Trophoblast cell (in vitro differentiated cells and primary cell): ENCODE measurements around the gene YIF1B.

Source experiments
- DNase-seq, 2 donors: peaks; one replicate each; pipeline ENCODE4 v3.0.0-alpha.2; 2016
- H2AFZ ChIP-seq: 2 replicates; pipeline ENCODE4 v1.6.1; 2013; ENCODE audit warnings: low read length, moderate library complexity, mild to moderate bottlenecking; ENCODE audit not compliant: insufficient read depth, poor library complexity
- H2AK5ac ChIP-seq: 2 replicates; pipeline ENCODE4 v1.6.1; 2013; ENCODE audit warnings: mild to moderate bottlenecking, low read length
- H2BK120ac ChIP-seq: 2 replicates; pipeline ENCODE4 v1.6.1; 2013; ENCODE audit warnings: low read length, mild to moderate bottlenecking, moderate library complexity; ENCODE audit not compliant: insufficient read depth, poor library complexity
- H2BK12ac ChIP-seq: 2 replicates; pipeline ENCODE4 v1.6.1; 2013; ENCODE audit warnings: mild to moderate bottlenecking, low read length, moderate library complexity
- H2BK5ac ChIP-seq: 2 replicates; pipeline ENCODE4 v1.6.1; 2013; ENCODE audit warnings: low read length, low read depth, moderate library complexity, mild to moderate bottlenecking; ENCODE audit not compliant: poor library complexity
- H3K14ac ChIP-seq: 2 replicates; pipeline ENCODE4 v1.6.1; 2013; ENCODE audit warnings: mild to moderate bottlenecking, low read length
- H3K18ac ChIP-seq: 2 replicates; pipeline ENCODE4 v1.6.1; 2013; ENCODE audit warnings: mild to moderate bottlenecking, low read length
- H3K23ac ChIP-seq: 2 replicates; pipeline ENCODE4 v1.6.1; 2013; ENCODE audit warnings: low read length
- H3K27ac ChIP-seq: 2 replicates; pipeline ENCODE4 v1.5.1; 2013; ENCODE audit warnings: low read depth, mild to moderate bottlenecking, inconsistent platforms, low read length, moderate library complexity
- H3K27me3 ChIP-seq: 2 replicates; pipeline ENCODE4 v1.6.1; 2013; ENCODE audit warnings: inconsistent platforms, mild to moderate bottlenecking, low read length, moderate library complexity; ENCODE audit not compliant: insufficient read depth
- H3K36me3 ChIP-seq, 2 experiments: 1 replicate in 1 of 2; 2 replicates in 1 of 2; pipeline ENCODE4 v1.6.1; 2013; ENCODE audit warnings: low read length in 2 of 2, mild to moderate bottlenecking in 2 of 2, moderate library complexity in 1 of 2; ENCODE audit not compliant: insufficient read depth in 2 of 2, control insufficient read depth in 1 of 2
- H3K4ac ChIP-seq: 2 replicates; pipeline ENCODE4 v1.6.1; 2013; ENCODE audit warnings: low read depth, mild to moderate bottlenecking, low read length, moderate library complexity
- H3K4me1 ChIP-seq, 2 experiments: 1 replicate in 1 of 2; 2 replicates in 1 of 2; pipeline ENCODE4 v1.6.1; 2013; ENCODE audit warnings: low read length in 2 of 2, mild to moderate bottlenecking in 2 of 2, moderate library complexity in 1 of 2; ENCODE audit not compliant: insufficient read depth in 2 of 2, control insufficient read depth in 1 of 2
- H3K4me2 ChIP-seq: 2 replicates; pipeline ENCODE4 v1.6.1; 2013; ENCODE audit warnings: inconsistent platforms, mild to moderate bottlenecking, low read length, moderate library complexity
- H3K4me3 ChIP-seq: 2 replicates; pipeline ENCODE4 v1.5.1; 2013; ENCODE audit warnings: mild to moderate bottlenecking, low read depth, low read length, inconsistent platforms
- H3K79me1 ChIP-seq: one replicate; pipeline ENCODE4 v1.6.1; 2013; ENCODE audit warnings: low read length
- H3K79me2 ChIP-seq: 2 replicates; pipeline ENCODE4 v1.6.1; 2013; ENCODE audit warnings: low read length, mild to moderate bottlenecking; ENCODE audit not compliant: control insufficient read depth, insufficient read depth, poor library complexity
- H3K9ac ChIP-seq: 2 replicates; pipeline ENCODE4 v1.6.1; 2013; ENCODE audit warnings: mild to moderate bottlenecking, low read length
- H3K9me3 ChIP-seq: 2 replicates; pipeline ENCODE4 v1.6.1; 2013; ENCODE audit warnings: low read depth, mild to moderate bottlenecking, control low read depth, inconsistent platforms, low read length; ENCODE audit not compliant: insufficient read depth
- H4K12ac ChIP-seq: 2 replicates; pipeline ENCODE4 v1.6.1; 2013; ENCODE audit warnings: low read depth, mild to moderate bottlenecking, low read length, moderate library complexity
- H4K8ac ChIP-seq: 2 replicates; pipeline ENCODE4 v1.6.1; 2013; ENCODE audit warnings: low read depth, mild to moderate bottlenecking, low read length, moderate library complexity
- H4K91ac ChIP-seq: one replicate; pipeline ENCODE4 v1.6.1; 2013; ENCODE audit warnings: low read depth, mild to moderate bottlenecking, low read length, moderate library complexity
- WGBS: extraction: QIAGEN DNeasy Blood & Tissue Kit; methylation state at CpG from one replicate; pipeline ENCODE4 v1.1.7; 2013; ENCODE audit warnings: missing lambda C conversion rate; ENCODE audit not compliant: insufficient read length, insufficient coverage; ENCODE audit errors: extremely low coverage; 5-methylcytosine and 5-hydroxymethylcytosine counted together

YIF1B gene

DNA sequence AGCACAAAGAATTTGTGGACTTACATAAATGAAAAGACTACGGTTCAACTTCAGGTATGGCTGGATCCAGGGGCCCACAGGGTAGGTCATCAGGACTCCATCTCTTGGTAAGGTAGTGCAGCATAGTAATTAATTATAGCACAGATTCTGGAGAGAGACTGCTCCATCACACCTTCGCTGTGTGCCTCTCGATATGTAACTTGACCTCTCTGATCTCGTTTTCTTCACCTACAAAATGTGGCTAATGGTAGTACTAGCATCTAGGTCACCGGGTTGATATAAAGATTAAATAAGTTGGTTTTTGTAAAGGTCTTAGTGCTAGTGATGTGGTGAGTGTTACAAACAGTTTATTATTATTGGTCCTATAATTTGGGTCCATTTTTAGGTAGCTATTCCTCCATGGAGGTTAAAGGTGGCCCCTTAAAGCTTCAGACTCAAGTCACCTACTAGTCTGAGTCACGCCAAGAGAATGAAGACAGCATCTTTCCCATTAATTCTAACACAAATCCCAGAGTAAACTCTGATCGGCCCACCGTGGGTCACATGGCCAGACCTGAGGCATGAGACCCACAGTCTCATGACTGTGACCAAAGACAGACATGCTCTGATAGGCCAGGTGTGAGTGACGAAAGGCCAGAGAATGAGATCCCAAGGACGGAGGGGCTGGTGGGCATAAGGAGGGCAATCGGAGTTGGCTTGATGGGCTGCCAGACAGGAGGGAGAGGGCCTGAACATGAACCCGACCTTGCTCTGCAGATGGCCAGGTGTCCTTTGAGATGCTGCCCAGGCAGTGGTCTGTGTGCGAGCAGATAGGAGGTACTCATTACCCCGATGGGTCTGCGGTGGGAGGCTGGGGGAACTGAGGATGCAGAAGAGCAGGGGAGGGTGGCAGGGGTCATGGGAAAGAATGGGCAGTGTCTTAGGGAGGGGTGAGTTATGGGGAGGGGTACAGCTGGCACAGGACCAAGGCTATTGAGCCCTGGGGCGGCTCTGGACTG lies 40.3 kb upstream of the YIF1B start:
- H3K36me3 ChIP-seq: no peaks in the 10 kb centered on the region
- no peak overlapping the region for H2AFZ ChIP-seq
- no peak overlapping the region for H4K8ac ChIP-seq
- peaks cover 2% of the 10 kb centered on the region for H3K27me3 ChIP-seq
- no peak overlapping the region for H3K14ac ChIP-seq
- no peak overlapping the region for H4K12ac ChIP-seq
- no peak for DNase-seq
- no peak overlapping the region for H3K23ac ChIP-seq
- no peak overlapping the region for H2BK120ac ChIP-seq
- no peak overlapping the region for H2BK12ac ChIP-seq
- no peaks in the 10 kb centered on the region for H3K79me2 ChIP-seq
- no peak overlapping the region for H4K91ac ChIP-seq
- no peak overlapping the region for H3K27ac ChIP-seq
- no CpG with 5 or more reads among the region's 16 CpGs for WGBS
- H3K18ac ChIP-seq: no peak overlapping the region
- H3K4me1 ChIP-seq: no peaks in the 10 kb centered on the region
- no peak overlapping the region for H2AK5ac ChIP-seq
- H3K9me3 ChIP-seq: peaks cover 2% of the 10 kb centered on the region
- no peak overlapping the region for H3K9ac ChIP-seq
- H3K4me2 ChIP-seq: no peak overlapping the region
- H3K4me3 ChIP-seq: no peak overlapping the region
- H2BK5ac ChIP-seq: no peak overlapping the region
- H3K4ac ChIP-seq: no peak overlapping the region
- no peaks in the 10 kb centered on the region for H3K79me1 ChIP-seq

DNA sequence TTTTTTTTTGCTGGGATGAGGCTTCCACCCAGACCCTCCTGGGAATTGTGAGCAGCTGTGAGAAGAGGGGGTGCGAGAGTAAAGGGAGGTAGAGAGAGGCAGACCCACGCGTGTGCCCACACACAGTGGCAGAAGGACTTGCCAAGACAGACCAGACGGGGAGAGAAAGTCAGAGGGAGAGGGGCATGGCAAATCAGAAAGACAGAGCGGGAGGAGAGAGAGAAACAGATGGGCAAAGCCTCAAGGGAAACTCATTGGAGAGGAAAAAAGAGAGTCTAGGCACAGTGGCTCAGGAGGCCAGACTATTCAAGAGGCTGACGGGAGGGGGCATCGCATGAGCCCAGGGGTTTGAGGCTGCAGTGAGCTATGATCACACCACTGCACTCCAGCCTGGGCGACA lies 36.9 kb upstream of the YIF1B start:
- no peak overlapping the region for H2AFZ ChIP-seq

DNA sequence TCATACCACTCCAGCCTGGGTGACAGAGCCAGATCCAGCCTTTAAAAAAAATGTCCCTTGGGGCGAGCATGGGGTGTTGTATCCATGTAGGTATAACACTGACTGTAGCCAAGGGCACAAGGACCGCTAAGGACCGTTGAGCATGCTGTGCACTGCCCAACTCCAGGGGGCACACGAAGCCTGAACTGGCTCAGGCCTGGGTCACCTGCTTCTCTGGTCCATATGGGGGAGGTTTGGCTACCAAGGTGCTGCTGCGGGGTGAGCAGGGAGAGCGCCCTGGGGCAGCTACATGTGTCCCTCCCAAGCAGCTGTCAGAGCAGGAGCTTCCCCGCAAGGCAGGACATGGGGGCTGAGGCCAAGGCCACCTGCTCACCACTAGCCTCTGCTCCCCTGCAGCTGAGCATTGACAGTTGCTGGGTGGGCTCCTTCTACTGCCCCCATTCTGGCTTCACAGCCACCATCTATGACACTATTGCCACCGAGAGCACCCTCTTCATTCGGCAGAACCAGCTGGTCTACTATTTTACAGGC lies 36.2 kb upstream of the YIF1B start:
- H4K12ac ChIP-seq: no peak overlapping the region
- H2AK5ac ChIP-seq: no peak overlapping the region
- H3K27ac ChIP-seq: no peak overlapping the region
- no peak for DNase-seq
- H3K27me3 ChIP-seq: no peaks in the 10 kb centered on the region
- H3K18ac ChIP-seq: no peak overlapping the region
- no peaks in the 10 kb centered on the region for H3K36me3 ChIP-seq
- H3K4ac ChIP-seq: no peak overlapping the region
- no peak overlapping the region for H4K91ac ChIP-seq
- H3K9me3 ChIP-seq: peaks cover 2% of the 10 kb centered on the region
- H3K23ac ChIP-seq: no peak overlapping the region
- no peak overlapping the region for H2BK12ac ChIP-seq
- no CpG with 5 or more reads among the region's 9 CpGs for WGBS
- no peak overlapping the region for H2BK5ac ChIP-seq
- no peak overlapping the region for H2BK120ac ChIP-seq
- no peak overlapping the region for H2AFZ ChIP-seq
- H3K79me2 ChIP-seq: no peaks in the 10 kb centered on the region
- no peak overlapping the region for H4K8ac ChIP-seq
- H3K14ac ChIP-seq: no peak overlapping the region
- no peaks in the 10 kb centered on the region for H3K4me1 ChIP-seq
- no peak overlapping the region for H3K9ac ChIP-seq
- H3K4me3 ChIP-seq: no peak overlapping the region
- no peaks in the 10 kb centered on the region for H3K79me1 ChIP-seq
- H3K4me2 ChIP-seq: no peak overlapping the region

More for the DNA sequence above, 36.9 kb upstream of the YIF1B start:
- Histone ChIP-seq H3K79me2 (no peaks in the 10 kb centered on the region), H4K8ac (no peak overlapping the region), H4K12ac (no peak overlapping the region), H2BK12ac (no peak overlapping the region), H4K91ac (no peak overlapping the region), H3K27me3 (no peaks in the 10 kb centered on the region), H3K23ac (no peak overlapping the region), H3K4me1 (no peaks in the 10 kb centered on the region), H3K9me3 (peaks cover 2% of the 10 kb centered on the region), H3K9ac (no peak overlapping the region), H3K4ac (no peak overlapping the region), H3K27ac (no peak overlapping the region), H2BK5ac (no peak overlapping the region), H3K36me3 (no peaks in the 10 kb centered on the region), H3K4me3 (no peak overlapping the region), H3K18ac (no peak overlapping the region), H3K14ac (no peak overlapping the region), H3K4me2 (no peak overlapping the region), H3K79me1 (no peaks in the 10 kb centered on the region), H2AK5ac (no peak overlapping the region), H2BK120ac (no peak overlapping the region)
- WGBS: no CpG with 5 or more reads among the region's 8 CpGs
- DNase-seq: no peak

DNA sequence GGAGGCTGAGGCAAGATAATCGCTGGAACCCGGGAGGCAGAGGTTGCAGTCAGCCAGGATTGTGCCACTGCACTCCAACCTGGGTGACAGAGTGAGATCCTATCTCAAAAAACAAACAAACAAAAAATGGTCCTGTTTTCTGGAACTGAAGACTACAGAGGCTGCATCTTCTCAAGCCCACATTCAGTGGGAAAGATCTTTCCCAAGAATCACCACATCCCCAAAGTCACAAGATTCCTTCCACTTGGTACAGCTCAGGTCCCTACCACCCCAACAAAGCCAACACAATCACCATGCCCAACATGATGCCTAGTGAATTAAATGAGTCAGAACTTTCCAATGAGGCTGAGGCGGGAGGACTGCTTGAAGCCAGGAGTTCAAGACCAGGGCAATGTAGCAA lies 35.1 kb upstream of the YIF1B start:
- no peaks in the 10 kb centered on the region for H3K36me3 ChIP-seq
- H3K14ac ChIP-seq: no peak overlapping the region
- no peaks in the 10 kb centered on the region for H3K79me1 ChIP-seq
- H3K4me3 ChIP-seq: no peak overlapping the region
- no peak overlapping the region for H4K91ac ChIP-seq
- H2BK120ac ChIP-seq: no peak overlapping the region
- H3K9me3 ChIP-seq: peaks cover 2% of the 10 kb centered on the region
- no peaks in the 10 kb centered on the region for H3K27me3 ChIP-seq
- H3K27ac ChIP-seq: no peak overlapping the region
- no peak overlapping the region for H2AFZ ChIP-seq
- H3K4ac ChIP-seq: no peak overlapping the region
- no peaks in the 10 kb centered on the region for H3K79me2 ChIP-seq
- H4K8ac ChIP-seq: no peak overlapping the region
- no peak overlapping the region for H3K18ac ChIP-seq
- H3K4me2 ChIP-seq: no peak overlapping the region
- no peak overlapping the region for H3K9ac ChIP-seq
- H4K12ac ChIP-seq: no peak overlapping the region
- no peak overlapping the region for H2BK12ac ChIP-seq
- WGBS: no CpG with 5 or more reads among the region's 3 CpGs
- H2BK5ac ChIP-seq: no peak overlapping the region
- no peak overlapping the region for H3K23ac ChIP-seq
- no peak for DNase-seq
- no peaks in the 10 kb centered on the region for H3K4me1 ChIP-seq
- no peak overlapping the region for H2AK5ac ChIP-seq
